NCI-H524 (cell line): Measurements from ENCODE around the gene RPS14.

Experiments
- DNase-seq, 2 experiments: peaks; one replicate each; lab custom pipeline; 2025; lab: John Stamatoyannopoulos, UW

Gene RPS14

GRCh38 chr5:150413176-150413901 lies 36.2 kb downstream of the RPS14 start:
- no peak for DNase-seq

GRCh38 chr5:150412319-150413175 lies 37.0 kb downstream of the RPS14 start, which contains the start of gene CD74:
Gene CD74 (minus strand): TSS chr5:150412910. CDS start chr5:150412749, 161 bp downstream.
- no peak for DNase-seq

GRCh38 chr5:150411245-150411979 lies 38.1 kb downstream of the RPS14 start:
- no peak for DNase-seq

GRCh38 chr5:150410524-150411244 lies 38.9 kb downstream of the RPS14 start:
- peak; percentile 62 to 81 for DNase-seq

GRCh38 chr5:150409638-150410523 lies 39.7 kb downstream of the RPS14 start:
- DNase-seq: peak; percentile 40 to 85

- DNase-seq: no peak
These were observed 41.2 kb downstream of the RPS14 start for GRCh38 chr5:150408231-150408943.

- no peak for DNase-seq
These were observed 42.3 kb downstream of the RPS14 start for GRCh38 chr5:150407096-150407720.

- no peak for DNase-seq
These were observed 42.8 kb downstream of the RPS14 start for GRCh38 chr5:150406723-150407095.

GRCh38 chr5:150406103-150406722 lies 43.3 kb downstream of the RPS14 start:
- DNase-seq: no peak

GRCh38 chr5:150404941-150405816 lies 44.4 kb downstream of the RPS14 start:
- no peak for DNase-seq

GRCh38 chr5:150404535-150404934 lies 45.0 kb downstream of the RPS14 start:
- DNase-seq: no peak

- no peak for DNase-seq
These were observed 45.4 kb downstream of the RPS14 start for GRCh38 chr5:150404121-150404520.

GRCh38 chr5:150402901-150403342 lies 46.6 kb downstream of the RPS14 start:
- no peak for DNase-seq

- no peak for DNase-seq
These were observed 47.2 kb downstream of the RPS14 start for GRCh38 chr5:150402229-150402773.

- DNase-seq: no peak
These were observed 47.9 kb downstream of the RPS14 start for GRCh38 chr5:150401376-150402228.

- no peak for DNase-seq
These were observed 48.5 kb downstream of the RPS14 start for GRCh38 chr5:150401076-150401375.
